OCI-LY1 (cell line): ENCODE results near the gene TRIM62.

Source experiments
- EZH2 ChIP-seq: fragments of 200-600 bp; sonication (generic), shearing (Covaris generic); IDR thresholded peaks from 2 replicates; pipeline ENCODE4 v1.8.0; 2017; ENCODE audit warnings: borderline replicate concordance, mixed run types, mild to moderate bottlenecking, antibody characterized with exemption, low read length, moderate library complexity, mixed read lengths
- TF ChIP-seq, protein P1 (sequence below): fragments of 200-600 bp; sonication (generic), shearing (Covaris generic); IDR thresholded peaks from 2 replicates; pipeline ENCODE4 v1.5.1; 2017; ENCODE audit warnings: mild to moderate bottlenecking, antibody characterized with exemption, low read length, moderate library complexity, mixed read lengths

GRCh38 chr1:33140153-33141149 lies 41.4 kb downstream of the TRIM62 start:
- TF ChIP-seq, protein P1, sequence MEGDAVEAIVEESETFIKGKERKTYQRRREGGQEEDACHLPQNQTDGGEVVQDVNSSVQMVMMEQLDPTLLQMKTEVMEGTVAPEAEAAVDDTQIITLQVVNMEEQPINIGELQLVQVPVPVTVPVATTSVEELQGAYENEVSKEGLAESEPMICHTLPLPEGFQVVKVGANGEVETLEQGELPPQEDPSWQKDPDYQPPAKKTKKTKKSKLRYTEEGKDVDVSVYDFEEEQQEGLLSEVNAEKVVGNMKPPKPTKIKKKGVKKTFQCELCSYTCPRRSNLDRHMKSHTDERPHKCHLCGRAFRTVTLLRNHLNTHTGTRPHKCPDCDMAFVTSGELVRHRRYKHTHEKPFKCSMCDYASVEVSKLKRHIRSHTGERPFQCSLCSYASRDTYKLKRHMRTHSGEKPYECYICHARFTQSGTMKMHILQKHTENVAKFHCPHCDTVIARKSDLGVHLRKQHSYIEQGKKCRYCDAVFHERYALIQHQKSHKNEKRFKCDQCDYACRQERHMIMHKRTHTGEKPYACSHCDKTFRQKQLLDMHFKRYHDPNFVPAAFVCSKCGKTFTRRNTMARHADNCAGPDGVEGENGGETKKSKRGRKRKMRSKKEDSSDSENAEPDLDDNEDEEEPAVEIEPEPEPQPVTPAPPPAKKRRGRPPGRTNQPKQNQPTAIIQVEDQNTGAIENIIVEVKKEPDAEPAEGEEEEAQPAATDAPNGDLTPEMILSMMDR: no peak
- no peak for TF ChIP-seq EZH2
